ENCODE results near the gene DDX24. TPM values are rescaled to one million over a fixed set of nuclear protein-coding genes. Genes with fewer than 3 reads are reported as not detected.

The DDX24 gene
- total and polyA plus RNA-seq, 9 of the 15 experiments (the other 6 are each of a cell fraction or from before 2014, with no cell fraction given): 82.4 to 175 (median 122) TPM

GRCh38 chr14:94043111-94043755 is 37.8 kb downstream of the DDX24 start (continued):
- TF ChIP-seq ZNF639 (CRISPR knock-in tag; conservative IDR thresholded peaks at IDR 0.05 in 1 of 2, IDR thresholded peaks at IDR 0.05 in 1 of 2): no peak

DNA sequence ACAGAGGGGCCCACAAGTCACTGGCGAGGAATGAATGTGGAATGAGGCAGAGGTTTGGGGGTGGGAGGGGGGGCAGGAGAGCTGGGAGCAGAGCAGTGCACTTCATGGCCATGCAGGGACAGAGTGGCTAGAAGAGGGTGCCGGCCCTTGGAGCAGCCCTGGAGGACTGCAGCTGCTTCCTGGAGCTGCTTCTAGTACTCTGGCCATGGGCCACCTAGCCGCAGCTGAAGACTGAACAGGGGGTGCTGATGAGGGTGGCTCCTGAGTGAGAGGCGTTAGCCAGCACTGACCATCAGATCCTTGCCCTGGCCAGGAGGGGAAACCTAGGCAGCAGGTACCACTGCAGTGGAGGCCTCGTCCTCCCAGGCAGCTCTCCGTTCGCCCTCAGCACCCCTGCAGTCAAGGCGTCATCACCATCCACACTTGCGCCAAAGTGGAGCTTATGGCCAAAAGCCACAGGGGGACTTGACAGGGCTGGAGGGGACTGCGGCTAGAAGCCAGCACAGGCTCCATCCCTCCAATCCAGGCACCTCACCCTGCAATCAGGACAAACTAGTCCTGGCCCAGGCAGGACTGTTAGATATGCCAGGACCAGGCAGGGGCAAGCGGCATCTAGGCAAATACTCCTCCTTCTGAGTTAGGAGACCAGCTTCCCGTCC is 38.4 kb downstream of the DDX24 start:
- Histone ChIP-seq H3K79me2 (ENCODE audit: control insufficient read depth, insufficient read depth, low read length) (no peaks in the 10 kb centered on the region), H2AFZ (ENCODE audit: low read depth, low read length) (no peak overlapping the region), H3K9me3 (replicated peaks; ENCODE audit: control insufficient read depth, insufficient read depth, low read depth, low read length) (no peaks in the 10 kb centered on the region), H3K4me2 (ENCODE audit: insufficient read depth, low read length) (no peak overlapping the region), H3K27ac (ENCODE audit: extremely low read depth, low read depth, low read length) (no peak overlapping the region), H3K4me1 (replicated peaks in 1 of 2; ENCODE audit: control insufficient read depth in 2 of 2, insufficient read depth in 2 of 2, low read length in 2 of 2) (peaks cover 0 to 6% of the 10 kb centered on the region in 2 experiments; a peak in 2 of 5 replicates), H3K36me3 (ENCODE audit: control insufficient read depth, insufficient read depth, low read length) (peaks cover 21% of the 10 kb centered on the region; the same call in 1 of the 3 replicates), H3K9ac (ENCODE audit: insufficient read depth in 1 of 2, low read depth in 2 of 2, low read length in 2 of 2) (no peak overlapping the region), H3K4me3 (no peak overlapping the region), H4K20me1 (replicated peaks; ENCODE audit: control insufficient read depth, insufficient read depth, low read length) (no peaks in the 10 kb centered on the region), H3K27me3 (ENCODE audit: control insufficient read depth in 2 of 2, insufficient read depth in 2 of 2, low read length in 2 of 2) (peaks cover 4 to 15% of the 10 kb centered on the region in 2 experiments; a peak in 4 of 5 replicates), H3K9me1 (ENCODE audit: control insufficient read depth, insufficient read depth, low read length) (no peaks in the 10 kb centered on the region)
- DNase-seq (ENCODE audit: extremely low read depth in 1 of 4, low spot score in 3 of 4): no peak
- in situ Hi-C loops (cut with MboI): no loop called here
- no TSS peak for BruUV-seq (replicated peaks)
- intact Hi-C loops (cut with micrococcal nuclease): no loop called here
- ATAC-seq: no peak; the same call in 1 of the 3 replicates
- no peak for FAIRE-seq
- POLR2A ChIA-PET: interaction anchor here (0.9 kb wide), 1 partner anchor 10 kb away, joined by 3 read pairs; no protein-coding TSS in a partner anchor
- 43% methylated on average over 12 of the region's 12 CpGs for WGBS (ENCODE audit: insufficient coverage, low coverage, missing lambda C conversion rate)
- CTCF ChIA-PET (ENCODE audit: low intra/inter-chr PET ratio): no interaction called here
- TF ChIP-seq ZNF592 (IDR thresholded peaks at IDR 0.05) (no peak), CHAMP1 (IDR thresholded peaks at IDR 0.05) (no peak), MLLT1 (IDR thresholded peaks at IDR 0.05) (no peak), CREBBP (IDR thresholded peaks at IDR 0.05; ENCODE audit: low read depth, low read length) (no peak), HMBOX1 (IDR thresholded peaks at IDR 0.05) (no peak)
